HepG2 (cell line): ENCODE measurements around the gene TOP1. TPM values are rescaled to one million over a fixed set of nuclear protein-coding genes. Genes with fewer than 3 reads are reported as not detected.

ENCODE experiments used
- CENPBD1 ChIP-seq: sonication (generic); formaldehyde crosslinking; IDR thresholded peaks from 2 replicates; pipeline ENCODE4 v1.8.0; 2022; ENCODE audit warnings: missing genetic modification reagents, low read depth, mild to moderate bottlenecking, borderline replicate concordance
- CREB3 ChIP-seq: sonication (generic); formaldehyde crosslinking; IDR thresholded peaks from 2 replicates; pipeline ENCODE4 v1.5.0; 2020; ENCODE audit warnings: missing genetic modification reagents
- DDIT3 ChIP-seq: sonication (generic); formaldehyde crosslinking; IDR thresholded peaks from 2 replicates; pipeline ENCODE4 v1.4.0; 2020; ENCODE audit warnings: mild to moderate bottlenecking, missing genetic modification reagents
- GPBP1L1 ChIP-seq: sonication (generic); formaldehyde crosslinking; IDR thresholded peaks from 2 replicates; pipeline ENCODE4 v1.5.0; 2020; ENCODE audit warnings: mild to moderate bottlenecking, missing genetic modification reagents
- MAFK ChIP-seq, 2 experiments: IDR thresholded peaks in 1 of 2; conservative IDR thresholded peaks in 1 of 2; 2 replicates each; pipeline ENCODE4 v1.6.1; 2011; ENCODE audit warnings: improper control_type of control experiment in 2 of 2, low read length in 2 of 2
- NR0B2 ChIP-seq: sonication (generic); formaldehyde crosslinking; IDR thresholded peaks from 2 replicates; pipeline ENCODE4 v1.4.0; 2020; ENCODE audit warnings: mild to moderate bottlenecking, missing genetic modification reagents
- SALL2 ChIP-seq: sonication (generic); formaldehyde crosslinking; IDR thresholded peaks from 2 replicates; pipeline ENCODE4 v1.8.1; 2023; ENCODE audit warnings: mild to moderate bottlenecking, missing genetic modification reagents, inconsistent platforms
- SIN3B ChIP-seq: fragments of 150-350 bp; IDR thresholded peaks from 2 replicates; pipeline ENCODE4 v1.6.1; 2014; ENCODE audit warnings: low read length
- SMAD3 ChIP-seq: sonication (generic); formaldehyde crosslinking; IDR thresholded peaks from 2 replicates; pipeline ENCODE4 v1.4.0; 2020; ENCODE audit warnings: missing genetic modification reagents
- TBX2 ChIP-seq: sonication (generic); formaldehyde crosslinking; IDR thresholded peaks from 2 replicates; pipeline ENCODE4 v1.5.0; 2020; ENCODE audit warnings: missing genetic modification reagents, mild to moderate bottlenecking, borderline replicate concordance
- ZFP36 ChIP-seq: fragments of 150-350 bp; IDR thresholded peaks from 2 replicates; pipeline ENCODE4 v1.6.1; 2018; ENCODE audit warnings: borderline replicate concordance, low read length, low read depth; ENCODE audit not compliant: partially characterized antibody
- ZFX ChIP-seq: sonication (generic); formaldehyde crosslinking; IDR thresholded peaks from 2 replicates; pipeline ENCODE4 v1.4.0; 2020; ENCODE audit warnings: mild to moderate bottlenecking, low read depth, missing genetic modification reagents, moderate library complexity
- ZNF260 ChIP-seq: sonication (generic); formaldehyde crosslinking; IDR thresholded peaks from 2 replicates; pipeline ENCODE4 v1.4.0; 2020; ENCODE audit warnings: missing genetic modification reagents, low read depth, mild to moderate bottlenecking, borderline replicate concordance
- ZNF280D ChIP-seq: sonication (generic); formaldehyde crosslinking; IDR thresholded peaks from 2 replicates; pipeline ENCODE4 v1.5.1; 2020; ENCODE audit warnings: mild to moderate bottlenecking, missing genetic modification reagents
- ZNF282 ChIP-seq: fragments of 450-650 bp; IDR thresholded peaks from 2 replicates; pipeline ENCODE4 v1.6.1; 2018; ENCODE audit not compliant: partially characterized antibody
- ZNF564 ChIP-seq: sonication (generic); formaldehyde crosslinking; IDR thresholded peaks from 2 replicates; pipeline ENCODE4 v1.8.1; 2023; ENCODE audit warnings: mild to moderate bottlenecking, missing genetic modification reagents
- ZNF609 ChIP-seq: sonication (generic); formaldehyde crosslinking; IDR thresholded peaks from 2 replicates; pipeline ENCODE4 v1.4.0; 2020; ENCODE audit warnings: mild to moderate bottlenecking, missing genetic modification reagents, borderline replicate concordance
- polyA plus RNA-seq, 8 experiments: library from polyadenylated mRNA; depleted of rRNA in 3 of 8; stranded (reverse) in 7 of 8; unstranded in 1 of 8; fragments of >200 nt; fragmentation: Illumina TruSeq in 4 of 8; extraction: Trizol in 4 of 8; gene quantifications; 2 replicates each; pipeline versions ENCODE4 v1.2.1 to v1.2.3, GENCODE V29; 2011 to 2016; ENCODE audit warnings: low read depth in 4 of 8, missing spikeins in 1 of 8, mixed read lengths in 1 of 8; ENCODE audit not compliant: insufficient read depth in 1 of 8
- total RNA-seq, 5 experiments: library from RNA; depleted of rRNA; stranded (reverse); fragments of >200 nt; fragmentation: Illumina TruSeq; extraction: Trizol; gene quantifications; 2 replicates each; pipeline ENCODE4 v1.2.3, GENCODE V29; 2016; ENCODE audit warnings: low read depth in 1 of 5

Gene TOP1
- total and polyA plus RNA-seq, 2 of the 13 experiments (the other 11 are each of a cell fraction or from before 2014, with no cell fraction given) = 10.2 to 19.4 TPM

GRCh38 chr20:41152108-41152757 is 123.6 kb downstream of the TOP1 start (continued):
- TF ChIP-seq SALL2 (CRISPR knock-in tag) (no peak), CENPBD1 (CRISPR knock-in tag) (no peak), SIN3B (no peak), ZNF280D (no peak), DDIT3 (CRISPR knock-in tag) (no peak), GPBP1L1 (CRISPR knock-in tag) (no peak), SMAD3 (CRISPR knock-in tag) (no peak), ZNF260 (CRISPR knock-in tag) (no peak), NR0B2 (CRISPR knock-in tag) (0 out of 2 replicates have a peak, but pooled peaks have one; percentile 32), ZFP36 (peak; percentile 78), MAFK (conservative IDR thresholded peaks at IDR 0.05 in 1 of 2, IDR thresholded peaks at IDR 0.05 in 1 of 2; ENCODE audit: low read length in 2 of 2) (no peak), ZFX (CRISPR knock-in tag) (peak; percentile 30; the same call in 1 of the 2 replicates), ZNF564 (CRISPR knock-in tag) (no peak), ZNF609 (peak; percentile 17; the same call in 1 of the 2 replicates), ZNF282 (no peak), CREB3 (no peak), TBX2 (CRISPR knock-in tag) (no peak)
